Measurements from ENCODE around the gene WDR41. TPM values are rescaled to one million over a fixed set of nuclear protein-coding genes. Genes with fewer than 3 reads are reported as not detected.

Gene WDR41
- total and polyA plus RNA-seq, 9 of the 15 experiments (the other 6 are each of a cell fraction or from before 2014, with no cell fraction given), result 33.6 to 67.2 (median 55.5) TPM

GRCh38 chr5:77491783-77492652, at the start of gene WDR41 (continued):
- 0 out of 2 replicates have a peak, but pooled peaks have one; percentile 63 for TF ChIP-seq ARID4B (CRISPR knock-in tag; IDR thresholded peaks at IDR 0.05)
- TF ChIP-seq ZNF253 (CRISPR knock-in tag; conservative IDR thresholded peaks at IDR 0.05), result no peak
- TF ChIP-seq TAF7 (tag; IDR thresholded peaks at IDR 0.05), result 0 out of 2 replicates have a peak, but pooled peaks have one; percentile 56
- TF ChIP-seq SUPT5H (IDR thresholded peaks at IDR 0.05), result peak; percentile 85
- TF ChIP-seq RB1 (IDR thresholded peaks at IDR 0.05; ENCODE audit: low read depth), result peak; percentile 94
- TF ChIP-seq PKNOX1 (IDR thresholded peaks at IDR 0.05), result no peak
- TF ChIP-seq HNRNPLL (IDR thresholded peaks at IDR 0.05; ENCODE audit: low read depth, low read length, poor library complexity, severe bottlenecking), result peak; percentile 99
- peak; percentile 52; the same call in 1 of the 2 replicates for TF ChIP-seq CBX1 (IDR thresholded peaks at IDR 0.05; ENCODE audit: low read depth)
- TF ChIP-seq ZBTB11 (CRISPR knock-in tag; IDR thresholded peaks at IDR 0.05), result peak in 1 of 3 experiments; percentile 68; a peak in 1 of 6 replicates
- TF ChIP-seq CAMTA2 (CRISPR knock-in tag; conservative IDR thresholded peaks at IDR 0.05), result no peak
- no peak; the same call in 1 of the 2 replicates for TF ChIP-seq NBN (IDR thresholded peaks at IDR 0.05; ENCODE audit: low read depth)
- TF ChIP-seq ZNF282 (CRISPR knock-in tag; IDR thresholded peaks at IDR 0.05), result peak; percentile 87; the same call in 1 of the 2 replicates
- peak; percentile 89; the same call in 1 of the 2 replicates for TF ChIP-seq PHF8 (IDR thresholded peaks at IDR 0.05; ENCODE audit: borderline replicate concordance, low read length)
- peak; percentile 94 for TF ChIP-seq ZBTB1 (CRISPR knock-in tag; IDR thresholded peaks at IDR 0.05; ENCODE audit: borderline replicate concordance, low read depth)
- TF ChIP-seq MTF1 (CRISPR knock-in tag; IDR thresholded peaks at IDR 0.05; ENCODE audit: borderline replicate concordance), result no peak

Measured in K562 (cell line).